Stomach (tissue), 9 donors: Measurements from ENCODE around the gene GARIN5B. TPM values are rescaled to one million over a fixed set of nuclear protein-coding genes. Genes with fewer than 3 reads are reported as not detected.

Experiments
- DNase-seq, 2 donors: peaks; one replicate each; pipeline versions ENCODE4 v3.0.0 to v3.0.0-alpha.2; 2013 to 2019
- H3K27ac ChIP-seq, 5 donors: fragments of 200-600 bp in 4 of 5; sonication (generic) in 4 of 5; one replicate each; pipeline ENCODE4 v1.5.1; 2013 to 2019; ENCODE audit warnings: mild to moderate bottlenecking in 1 of 5, moderate library complexity in 1 of 5
- H3K27me3 ChIP-seq, 3 donors: fragments of 200-600 bp; sonication (generic); one replicate each; pipeline ENCODE4 v1.5.1; 2017 to 2019; ENCODE audit warnings: mixed run types in 1 of 3
- H3K36me3 ChIP-seq, 4 donors: fragments of 200-600 bp; sonication (generic); 1 replicate in 3 of 4; 2 replicates in 1 of 4; pipeline ENCODE4 v1.5.1; 2016 to 2019
- H3K4me1 ChIP-seq, 4 donors: fragments of 200-600 bp; sonication (generic); one replicate each; pipeline ENCODE4 v1.5.1; 2016 to 2019
- H3K4me3 ChIP-seq, 4 donors: fragments of 200-600 bp; sonication (generic) in 3 of 4; one replicate each; pipeline ENCODE4 v1.5.1; 2016 to 2019; ENCODE audit warnings: mild to moderate bottlenecking in 1 of 4
- H3K9me3 ChIP-seq, 4 donors: fragments of 200-600 bp; sonication (generic); one replicate each; pipeline ENCODE4 v1.5.1; 2016 to 2019
- EP300 ChIP-seq: sonication (generic); formaldehyde crosslinking; IDR thresholded peaks from one replicate; pipeline ENCODE4 v1.6.1; 2017; ENCODE audit warnings: antibody characterized with exemption
- POLR2A ChIP-seq, 4 donors: fragments of 450-650 bp; IDR thresholded peaks; one replicate each; pipeline ENCODE4 v1.6.1; 2016; ENCODE audit warnings: antibody characterized with exemption in 4 of 4, control low read depth in 2 of 4, mild to moderate bottlenecking in 1 of 4, moderate library complexity in 1 of 4
- POLR2AphosphoS5 ChIP-seq, 3 donors: sonication (generic); formaldehyde crosslinking; IDR thresholded peaks; one replicate each; pipeline ENCODE4 v1.6.1; 2016; ENCODE audit warnings: antibody characterized with exemption in 3 of 3
- WGBS, 5 donors: extraction: QIAGEN DNeasy Blood & Tissue Kit in 3 of 5; methylation state at CpG; one replicate each; pipeline versions ENCODE4 v1.1.5 to v1.1.7; 2013 to 2018; 5-methylcytosine and 5-hydroxymethylcytosine counted together
- intact Hi-C: fragments of 100-400 bp; cut with DNase I; formaldehyde crosslinking; loops from one replicate; pipeline ENCODE4 v1.15.1; 2023; ENCODE audit warnings: low total_unique reads
- polyA plus RNA-seq, 3 donors: library from polyadenylated mRNA; stranded (reverse); fragments of 200-250 nt; gene quantifications; one replicate each; pipeline ENCODE4 v1.2.3, GENCODE V29; 2013
- total RNA-seq, 5 donors: library from RNA; depleted of rRNA; stranded (reverse); fragments of >200 nt; gene quantifications; one replicate each; pipeline versions ENCODE4 v1.1.0 to v1.2.3, GENCODE V29; 2014 to 2016
- TF ChIP-seq, protein P1 (sequence below), 7 experiments: fragments of 450-650 bp in 4 of 7; fragments of 200-600 bp in 3 of 7; sonication (generic) in 3 of 7; IDR thresholded peaks; one replicate each; pipeline ENCODE4 v1.5.1; 2016 to 2019; ENCODE audit warnings: antibody characterized with exemption in 7 of 7, control low read depth in 2 of 7, mild to moderate bottlenecking in 1 of 7
- donor health status: healthy with polysubstance abuse.
- donor health status: Bipolar disorder and iron deficiency.
- donor health status: healthy.

The GARIN5B gene
- total and polyA plus RNA-seq, 8 donors: not detected

DNA sequence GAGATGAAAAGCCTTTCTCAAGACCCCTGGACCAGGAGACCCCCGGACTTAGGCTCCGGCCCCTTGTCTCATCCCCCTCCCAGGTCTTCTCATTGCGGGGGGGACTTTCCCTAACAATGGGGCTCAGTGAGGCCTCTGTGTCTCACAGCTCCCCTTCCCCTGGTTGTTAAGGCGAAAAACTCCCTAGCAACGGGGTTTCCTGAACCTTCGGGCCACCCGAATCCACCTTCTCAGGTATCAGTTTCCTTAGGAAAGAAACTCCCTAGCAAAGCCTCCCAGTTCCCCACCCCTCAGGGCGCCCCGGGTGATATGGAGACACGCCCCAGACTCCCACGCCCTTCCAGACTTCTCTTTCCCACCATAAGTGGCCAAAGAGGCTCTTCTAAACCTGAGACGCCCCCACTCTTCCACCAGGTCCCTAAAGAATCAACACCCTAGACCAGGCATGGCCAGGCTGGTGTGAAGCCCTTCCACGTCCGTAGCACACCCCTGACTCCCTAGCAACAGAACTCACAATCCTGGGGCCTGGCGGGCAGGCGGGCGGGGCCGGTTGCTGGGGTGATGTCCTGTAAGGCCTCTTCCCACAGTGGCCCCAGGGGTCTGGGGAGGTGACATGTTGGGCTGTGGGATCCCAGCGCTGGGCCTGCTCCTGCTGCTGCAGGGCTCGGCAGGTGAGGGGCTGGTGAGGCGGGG is 13.3 kb upstream of the GARIN5B start, which contains the start of gene TMEM190:
TMEM190 (plus strand) TSS at position 586 of the 693 bp plus-strand sequence; CDS start at position 614, 28 bp downstream.
- Histone ChIP-seq H3K4me1 (peaks cover 6 to 33% (median 12%) of the 10 kb centered on the region in 4 donors), H3K27me3 (peaks cover 8 to 72% (median 63%) of the 10 kb centered on the region in 3 donors), H3K36me3 (no peaks in the 10 kb centered on the region), H3K4me3 (no peak within 1 kb of the TSS), H3K9me3 (no peaks in the 10 kb centered on the region), H3K27ac (no peak within 1 kb of the TSS)
- no peak for TF ChIP-seq POLR2AphosphoS5 (IDR thresholded peaks at IDR 0.05)
- TF ChIP-seq, protein P1, sequence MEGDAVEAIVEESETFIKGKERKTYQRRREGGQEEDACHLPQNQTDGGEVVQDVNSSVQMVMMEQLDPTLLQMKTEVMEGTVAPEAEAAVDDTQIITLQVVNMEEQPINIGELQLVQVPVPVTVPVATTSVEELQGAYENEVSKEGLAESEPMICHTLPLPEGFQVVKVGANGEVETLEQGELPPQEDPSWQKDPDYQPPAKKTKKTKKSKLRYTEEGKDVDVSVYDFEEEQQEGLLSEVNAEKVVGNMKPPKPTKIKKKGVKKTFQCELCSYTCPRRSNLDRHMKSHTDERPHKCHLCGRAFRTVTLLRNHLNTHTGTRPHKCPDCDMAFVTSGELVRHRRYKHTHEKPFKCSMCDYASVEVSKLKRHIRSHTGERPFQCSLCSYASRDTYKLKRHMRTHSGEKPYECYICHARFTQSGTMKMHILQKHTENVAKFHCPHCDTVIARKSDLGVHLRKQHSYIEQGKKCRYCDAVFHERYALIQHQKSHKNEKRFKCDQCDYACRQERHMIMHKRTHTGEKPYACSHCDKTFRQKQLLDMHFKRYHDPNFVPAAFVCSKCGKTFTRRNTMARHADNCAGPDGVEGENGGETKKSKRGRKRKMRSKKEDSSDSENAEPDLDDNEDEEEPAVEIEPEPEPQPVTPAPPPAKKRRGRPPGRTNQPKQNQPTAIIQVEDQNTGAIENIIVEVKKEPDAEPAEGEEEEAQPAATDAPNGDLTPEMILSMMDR (IDR thresholded peaks at IDR 0.05): no peak
- no peak for TF ChIP-seq EP300
- TF ChIP-seq POLR2A (IDR thresholded peaks at IDR 0.05): no peak
- WGBS, 5 donors: 24 to 48% (median 32%) methylated on average over 14 to 21 of the region's 21 CpGs
- DNase-seq: peak in 1 of 2 donors; percentile 75
- intact Hi-C loops: no loop called here

DNA sequence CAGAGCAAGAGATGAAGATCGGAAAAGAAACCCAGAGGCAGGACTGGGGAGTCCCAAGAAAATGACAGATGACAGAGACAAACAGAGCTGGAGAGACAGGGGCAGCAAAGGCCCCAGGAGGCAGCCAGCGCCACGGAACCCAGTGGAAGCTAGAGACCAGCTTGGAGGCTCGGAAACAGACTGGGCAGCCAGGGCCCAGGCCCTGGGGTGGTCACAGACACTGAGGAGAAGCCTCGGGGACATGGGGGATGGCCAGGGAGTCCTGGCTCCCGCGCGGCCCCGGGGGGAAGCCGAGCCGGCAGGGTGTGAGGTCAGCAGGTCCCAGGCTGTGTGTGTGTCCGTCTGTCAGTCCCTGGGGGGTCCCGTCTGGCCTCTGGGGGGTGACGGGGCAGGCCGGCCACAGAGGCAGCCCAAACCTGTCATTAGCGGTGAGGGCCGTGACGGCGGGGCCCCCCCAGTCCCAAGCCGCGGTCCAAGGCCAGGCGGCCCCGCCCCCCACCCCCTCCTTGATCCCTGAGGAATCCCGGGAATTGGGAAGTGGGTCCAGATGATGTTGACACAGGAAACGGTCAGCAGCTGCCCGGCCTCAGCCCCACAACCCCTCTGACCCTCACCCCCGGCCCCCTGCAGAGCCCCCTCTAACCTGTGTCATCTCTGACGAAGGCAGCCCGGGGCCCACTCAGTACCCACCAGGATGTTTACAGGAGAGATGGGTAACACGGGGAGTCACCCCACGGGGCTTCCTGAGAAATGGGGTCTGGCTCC is 11.1 kb upstream of the GARIN5B start:
- peak overlapping the region in 1 of 5 donors; percentile 26 for H3K27ac ChIP-seq
- intact Hi-C loops: no loop called here
- H3K36me3 ChIP-seq: no peaks in the 10 kb centered on the region
- no peak overlapping the region for H3K4me3 ChIP-seq
- peaks cover 18 to 46% (median 25%) of the 10 kb centered on the region in 4 donors for H3K4me1 ChIP-seq
- TF ChIP-seq, protein P1 (IDR thresholded peaks at IDR 0.05): no peak
- TF ChIP-seq EP300 (no peak), POLR2AphosphoS5 (IDR thresholded peaks at IDR 0.05) (no peak), POLR2A (IDR thresholded peaks at IDR 0.05) (no peak)
- DNase-seq: peak in 1 of 2 donors; percentile 54
- WGBS, 5 donors: 3 to 23% (median 10%) methylated on average over 8 to 31 of the region's 31 CpGs
- no peaks in the 10 kb centered on the region for H3K9me3 ChIP-seq
- peaks cover 17 to 94% (median 85%) of the 10 kb centered on the region in 3 donors for H3K27me3 ChIP-seq

DNA sequence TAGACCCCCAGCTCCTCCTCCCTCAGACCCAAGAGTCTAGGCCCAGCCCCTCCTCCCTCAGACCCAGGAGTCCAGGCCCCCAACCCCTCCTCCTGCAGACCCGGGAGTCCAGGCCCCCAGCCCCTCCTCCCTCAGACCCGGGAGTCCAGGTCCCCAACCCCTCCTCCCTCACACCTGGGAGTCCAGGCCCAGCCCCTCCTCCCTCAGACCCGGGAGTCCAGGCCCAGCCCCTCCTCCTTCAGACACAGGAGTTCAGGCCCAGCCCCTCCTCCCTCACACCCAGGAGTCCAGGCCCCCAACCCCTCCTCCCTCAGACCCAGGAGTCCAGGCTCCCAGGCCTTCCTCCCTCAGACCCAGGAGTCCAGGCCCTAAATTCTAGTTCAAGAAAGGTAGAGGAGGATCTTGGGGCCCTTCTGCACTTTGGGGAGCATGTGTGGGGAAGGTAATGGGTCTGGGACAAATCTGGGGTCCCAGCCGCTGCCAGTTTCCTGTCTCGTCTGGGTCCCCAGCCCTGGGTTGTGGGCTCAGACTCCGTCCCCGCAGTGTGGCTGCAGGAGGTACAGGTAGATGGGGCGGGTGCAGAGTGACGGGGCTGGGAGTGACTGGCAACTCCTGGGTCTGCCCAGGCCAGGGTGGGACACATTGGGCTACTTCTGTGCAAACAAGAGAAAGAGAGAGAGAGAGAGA is 10.4 kb upstream of the GARIN5B start:
- Histone ChIP-seq H3K27ac (peak overlapping the region in 1 of 5 donors; percentile 26), H3K36me3 (no peaks in the 10 kb centered on the region), H3K27me3 (peaks cover 19 to 100% (median 93%) of the 10 kb centered on the region in 3 donors), H3K4me1 (peaks cover 22 to 53% (median 31%) of the 10 kb centered on the region in 4 donors), H3K4me3 (no peak overlapping the region), H3K9me3 (no peaks in the 10 kb centered on the region)
- intact Hi-C loops: no loop called here
- 27 to 61% (median 34%) methylated on average over 7 to 9 of the region's 9 CpGs for WGBS, 5 donors
- no peak for DNase-seq
- TF ChIP-seq, protein P1 (IDR thresholded peaks at IDR 0.05): no peak
- TF ChIP-seq EP300 (no peak), POLR2A (IDR thresholded peaks at IDR 0.05) (no peak), POLR2AphosphoS5 (IDR thresholded peaks at IDR 0.05) (no peak)
